GM18907 (cell line): ENCODE data around the gene CAPN8.
"Not testable (repeated sequence)": the region's sequence is repeated elsewhere in the genome, so short reads cannot be mapped to it uniquely, and the experiment has no call there.

Experiments used
- ATAC-seq: cut with Tn5 transposase; IDR thresholded peaks from one replicate; pipeline ENCODE4 v1.9.1; 2021; ENCODE audit warnings: mild to moderate bottlenecking, moderate library complexity; ENCODE audit not compliant: unreplicated experiment

Gene CAPN8

DNA sequence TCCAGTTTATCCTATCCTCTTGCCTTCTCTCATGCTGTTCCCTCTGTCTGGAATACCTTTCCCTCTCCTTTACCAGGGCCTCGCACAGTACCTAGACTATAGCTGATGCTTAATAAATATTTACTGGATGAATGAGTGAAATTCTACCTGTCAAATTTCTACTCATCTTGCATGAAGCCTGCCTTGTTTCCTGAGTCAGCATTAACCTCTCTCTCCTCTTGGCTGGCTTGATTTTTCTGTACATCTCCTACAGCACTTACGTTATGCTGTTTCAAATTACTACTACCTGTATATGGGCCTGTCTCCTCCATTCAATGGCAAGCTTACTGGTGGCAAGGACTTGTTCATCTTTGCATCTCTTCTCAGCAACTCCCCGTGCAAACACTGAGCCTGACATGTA, 130.8 kb downstream of the CAPN8 start:
- no peak for ATAC-seq

DNA sequence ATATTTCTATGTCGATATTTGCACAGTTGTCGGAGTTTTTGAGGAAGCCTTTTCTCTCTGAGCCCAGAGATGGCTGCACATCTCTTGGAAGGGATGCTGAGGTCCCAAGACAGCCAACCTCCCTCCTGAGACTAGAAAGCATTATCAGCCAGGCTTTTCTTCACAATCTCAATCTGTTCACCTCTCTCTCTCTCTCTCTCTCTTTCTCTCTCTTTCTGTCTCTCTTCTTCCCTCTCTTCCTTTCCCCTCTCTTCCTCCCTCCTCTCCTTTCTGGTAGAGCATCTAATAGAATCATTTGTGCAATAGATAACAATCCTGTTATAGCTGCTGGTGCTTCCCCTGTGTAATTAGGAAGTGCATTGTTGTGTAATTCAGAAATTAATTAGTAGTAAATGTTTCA, 131.8 kb downstream of the CAPN8 start:
- ATAC-seq = no peak

DNA sequence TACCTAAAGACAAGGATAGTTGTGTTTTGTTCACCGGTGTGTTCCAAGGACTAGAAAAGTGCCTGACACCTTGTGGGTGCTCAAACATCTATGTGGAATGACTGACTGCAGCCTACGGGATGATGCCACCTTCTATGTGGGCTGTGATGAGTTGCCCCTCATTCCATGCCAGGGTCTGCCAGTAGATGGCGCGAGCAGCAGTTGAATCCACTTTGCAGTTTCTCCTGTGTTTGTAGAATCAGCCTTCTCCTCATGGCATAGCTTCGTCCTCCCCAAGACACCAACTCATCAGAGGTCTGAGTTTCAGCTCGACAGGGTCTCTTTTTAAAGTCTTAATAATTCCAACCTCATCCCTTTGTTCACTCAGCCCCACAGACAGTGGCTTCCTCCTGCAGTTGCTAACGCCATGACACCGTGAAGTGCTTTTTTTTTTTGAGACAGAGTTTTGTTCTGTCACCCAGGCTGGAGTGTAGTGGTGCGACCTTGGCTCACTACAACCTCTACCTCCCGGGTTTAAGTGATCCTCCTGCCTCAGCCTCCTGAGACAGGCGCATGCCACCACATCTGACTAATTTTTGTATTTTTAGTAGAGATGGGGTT, 133.7 kb downstream of the CAPN8 start:
- ATAC-seq = peak; percentile 61

DNA sequence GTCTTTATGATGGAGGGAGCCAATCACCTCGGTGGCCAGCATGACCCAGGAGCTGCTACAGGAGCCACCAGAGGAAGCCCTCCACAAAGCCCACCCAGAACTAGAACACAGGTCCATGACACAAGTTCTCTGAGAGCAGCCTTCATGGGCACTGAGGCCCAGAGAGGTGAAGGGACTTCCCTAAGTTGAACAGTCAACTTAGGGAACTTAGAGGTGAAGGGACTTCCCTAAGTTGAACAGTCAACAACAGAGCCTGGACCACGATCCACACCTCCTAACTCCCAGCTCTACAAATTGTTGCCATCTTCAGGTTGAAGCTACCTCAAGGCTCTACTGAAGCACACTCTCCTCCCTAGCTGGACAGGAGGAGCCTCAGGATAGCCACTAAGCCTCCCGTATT, 139.5 kb downstream of the CAPN8 start:
- no peak for ATAC-seq

DNA sequence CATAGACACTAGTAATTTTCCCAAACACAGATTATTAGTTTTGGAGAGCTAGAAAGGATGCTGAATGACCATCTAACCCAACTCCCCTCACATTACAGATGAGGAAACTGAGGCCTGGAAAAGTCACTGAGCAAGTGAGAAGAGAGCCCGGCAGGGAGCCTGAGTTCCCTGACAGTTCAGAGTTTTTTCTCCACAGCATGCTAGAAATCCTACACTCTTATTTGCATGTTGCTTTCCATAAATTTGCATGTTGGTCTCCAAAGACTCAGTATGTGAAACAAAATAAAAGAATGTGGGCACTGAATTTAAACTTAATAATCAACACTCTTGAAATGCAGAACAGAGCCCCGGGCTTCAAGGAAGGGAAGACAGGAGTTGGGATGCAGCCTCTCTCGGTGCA, 140.0 kb downstream of the CAPN8 start:
- no peak for ATAC-seq

DNA sequence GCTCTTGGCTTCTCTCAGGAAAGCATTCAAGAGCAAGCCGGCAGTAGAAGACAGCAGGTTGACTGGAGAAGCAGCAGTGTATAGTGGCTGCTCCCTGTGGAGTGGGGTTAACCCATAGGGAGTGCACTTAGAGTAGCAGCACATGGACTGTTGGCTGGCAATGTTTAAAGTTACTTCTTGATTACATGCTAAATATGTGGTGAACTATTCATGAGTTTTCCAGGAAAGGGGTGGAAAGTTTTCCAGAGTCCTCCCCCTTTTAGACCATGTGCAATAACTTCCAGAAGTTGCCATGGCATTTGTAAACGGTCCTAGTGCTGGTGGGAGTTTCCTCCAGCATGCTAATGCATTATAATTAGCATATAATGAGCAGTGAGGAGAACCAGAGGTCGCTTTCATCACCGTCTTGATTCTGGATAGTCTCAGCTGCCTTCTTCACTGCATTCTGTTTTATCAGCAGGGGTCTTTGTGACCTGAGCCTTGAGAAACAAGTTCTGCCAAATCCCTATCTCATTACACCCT, 140.5 kb downstream of the CAPN8 start:
- ATAC-seq = no peak

DNA sequence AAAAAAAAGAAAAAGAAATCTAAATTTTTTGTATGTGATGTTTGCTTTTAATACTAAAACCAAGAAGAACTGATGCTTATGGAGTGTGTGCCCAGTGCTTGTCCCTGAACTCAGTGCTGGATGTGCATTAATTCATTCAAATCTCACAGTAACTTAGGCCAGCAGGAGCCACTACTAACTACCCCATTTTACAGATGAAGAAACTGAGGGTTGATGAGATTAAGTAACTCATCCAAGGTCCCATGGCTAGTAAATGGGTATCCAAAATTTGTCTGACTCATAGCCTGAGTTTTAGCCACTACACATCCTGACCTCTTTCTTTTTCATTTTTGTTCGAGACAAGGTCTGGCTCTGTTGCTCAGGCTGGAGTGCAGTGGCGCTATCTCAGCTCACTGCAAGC, 144.4 kb downstream of the CAPN8 start:
- no peak for ATAC-seq

DNA sequence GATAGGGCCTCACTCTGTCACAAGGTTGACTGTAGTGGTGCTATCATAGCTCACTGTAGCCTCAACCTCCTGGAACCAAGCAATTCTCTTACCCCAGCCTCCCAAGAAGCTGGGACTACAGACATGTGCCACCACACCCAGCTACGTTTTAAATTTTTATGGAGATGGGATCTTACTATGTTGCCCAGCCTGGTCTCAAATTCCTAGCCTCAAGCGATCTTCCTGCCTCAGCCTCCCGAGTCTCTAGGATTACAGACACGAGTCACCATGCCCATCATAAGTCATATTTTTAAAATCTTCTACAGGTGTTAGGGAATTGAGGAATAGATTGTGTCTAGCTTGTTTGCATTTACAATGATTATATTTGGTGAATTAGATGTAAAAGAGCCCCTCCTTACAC, 145.3 kb downstream of the CAPN8 start:
- ATAC-seq = no peak

DNA sequence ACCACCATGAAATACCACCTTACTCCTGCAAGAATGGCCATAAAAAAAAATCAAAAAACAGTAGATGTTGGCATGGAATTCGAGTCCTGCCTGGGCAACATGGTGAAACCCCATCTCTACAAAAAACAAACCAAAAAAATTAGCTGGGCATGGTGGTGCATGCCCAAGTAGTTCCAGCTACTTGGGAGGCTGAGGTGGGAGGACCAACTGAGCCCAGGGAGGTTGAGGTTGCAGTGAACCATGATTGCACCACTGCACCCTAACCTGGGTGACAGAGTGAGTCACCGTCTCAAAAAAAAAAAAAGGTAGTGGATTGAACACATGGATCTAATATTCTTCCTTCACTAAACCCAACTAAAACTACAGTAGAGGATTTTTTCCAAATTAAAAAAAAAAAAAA, 146.4 kb downstream of the CAPN8 start:
- ATAC-seq = no peak

DNA sequence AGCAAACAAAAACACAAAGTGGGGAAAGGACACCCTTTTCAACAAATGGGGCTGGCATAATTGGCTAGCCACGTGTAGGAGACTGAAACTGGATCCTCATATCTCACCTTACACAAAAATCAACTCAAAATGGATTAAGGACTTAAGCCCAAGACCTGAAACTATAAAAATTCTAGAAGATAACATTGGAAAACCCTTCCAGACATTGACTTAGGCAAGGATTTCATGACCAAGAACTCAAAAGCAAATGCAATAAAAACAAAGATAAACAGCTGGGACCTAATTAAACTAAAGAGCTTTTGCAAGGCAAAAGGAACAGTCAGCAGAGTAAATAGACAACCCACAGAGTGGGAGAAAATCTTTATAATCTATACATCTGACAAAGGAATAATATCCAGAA, 146.9 kb downstream of the CAPN8 start:
- ATAC-seq = not testable (repeated sequence)

DNA sequence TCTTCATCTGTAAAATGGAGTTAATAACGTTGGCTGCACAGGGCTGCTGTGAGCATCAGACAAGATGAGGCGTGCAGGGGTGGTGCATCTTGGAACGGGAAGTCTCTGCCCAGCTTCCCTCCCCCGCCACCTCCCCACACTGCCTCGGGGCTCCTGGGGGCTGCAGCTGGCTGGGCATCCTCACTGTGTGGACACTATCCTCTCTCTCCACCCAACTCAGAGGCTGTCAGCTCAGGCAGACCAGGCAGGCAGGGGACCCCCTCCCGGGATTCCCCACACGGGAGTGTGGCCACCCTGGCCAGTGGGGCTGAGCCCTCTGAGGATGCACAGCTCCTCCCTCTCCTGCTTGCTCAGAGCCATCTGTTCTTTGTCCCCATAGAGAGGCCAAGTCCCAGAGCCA, 149.6 kb downstream of the CAPN8 start:
- no peak for ATAC-seq

DNA sequence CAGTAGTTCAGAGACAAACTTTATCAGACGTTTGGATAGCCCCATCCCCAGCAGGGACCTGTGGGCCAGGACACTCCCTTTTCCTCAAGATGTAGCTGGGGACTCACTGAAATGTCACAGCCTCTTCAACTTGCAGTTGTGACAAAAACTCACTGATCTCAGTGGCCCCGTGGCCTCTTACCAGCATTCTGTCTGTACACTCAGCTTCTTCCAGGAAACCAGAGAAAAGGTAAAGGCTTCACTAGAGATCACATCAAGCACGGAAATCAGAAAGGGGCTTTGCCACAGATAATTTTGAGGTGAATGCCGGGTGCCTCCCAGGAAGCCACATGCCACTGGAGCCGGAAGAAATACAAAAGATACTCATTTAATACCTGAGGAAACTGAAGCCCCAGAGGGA, 150.1 kb downstream of the CAPN8 start:
- ATAC-seq = no peak

DNA sequence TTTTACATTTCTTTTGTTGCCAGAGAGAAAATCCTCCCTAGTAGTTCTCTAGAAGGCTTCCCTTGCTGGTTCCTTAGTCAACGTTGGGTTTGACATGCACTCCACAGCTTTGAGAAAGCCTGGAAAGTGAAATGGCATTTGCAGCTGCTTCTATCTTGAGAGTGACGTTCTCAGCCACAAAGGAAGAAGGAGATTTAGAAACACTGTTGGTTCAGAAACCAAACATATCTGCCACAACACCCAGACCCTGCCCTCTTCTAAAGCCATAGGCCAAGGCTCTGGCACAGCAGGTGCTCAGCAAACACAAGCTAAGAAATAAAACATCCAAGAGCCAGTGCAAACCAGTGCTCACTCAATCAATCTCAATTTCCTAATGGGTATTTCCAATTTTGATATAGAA, 150.9 kb downstream of the CAPN8 start:
- no peak for ATAC-seq

DNA sequence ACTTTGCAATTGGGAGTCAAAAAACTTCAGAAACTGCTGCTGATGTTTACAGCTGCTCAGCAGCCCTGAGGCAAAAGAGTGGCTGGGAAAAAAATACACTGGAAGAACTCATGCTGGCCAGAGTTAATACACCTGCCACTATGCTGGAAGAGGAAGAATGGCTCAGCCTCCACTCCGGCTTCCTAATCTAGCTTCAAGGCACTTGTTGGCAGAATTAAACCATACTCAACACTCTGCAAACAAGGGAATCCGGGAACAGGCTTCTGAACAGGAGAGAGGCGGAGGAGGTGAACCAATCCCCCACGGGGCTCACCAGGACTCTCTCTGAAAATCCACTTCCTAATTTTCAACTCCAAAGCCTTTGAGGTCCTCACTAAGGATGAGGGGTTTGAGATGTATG, 152.2 kb downstream of the CAPN8 start:
- ATAC-seq = no peak

DNA sequence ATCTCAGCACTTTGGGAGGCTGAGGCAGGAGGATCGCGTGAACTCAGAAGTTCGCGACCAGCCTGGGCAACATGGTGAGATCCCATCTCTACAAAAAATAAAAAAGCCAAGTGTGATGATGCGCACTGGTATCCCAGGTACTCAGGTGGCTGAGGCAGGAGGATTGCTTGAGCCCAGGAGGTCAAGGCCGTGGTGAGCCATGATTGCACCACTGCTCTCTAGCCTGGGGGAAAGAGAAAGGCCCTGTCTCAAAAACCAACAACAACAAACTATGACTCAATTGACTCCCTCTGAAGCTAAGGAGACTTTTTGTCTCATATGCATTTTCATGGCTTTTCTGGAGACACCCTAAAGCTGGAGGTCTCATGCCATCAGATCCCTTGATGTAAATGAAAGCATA, 153.4 kb downstream of the CAPN8 start:
- no peak for ATAC-seq

DNA sequence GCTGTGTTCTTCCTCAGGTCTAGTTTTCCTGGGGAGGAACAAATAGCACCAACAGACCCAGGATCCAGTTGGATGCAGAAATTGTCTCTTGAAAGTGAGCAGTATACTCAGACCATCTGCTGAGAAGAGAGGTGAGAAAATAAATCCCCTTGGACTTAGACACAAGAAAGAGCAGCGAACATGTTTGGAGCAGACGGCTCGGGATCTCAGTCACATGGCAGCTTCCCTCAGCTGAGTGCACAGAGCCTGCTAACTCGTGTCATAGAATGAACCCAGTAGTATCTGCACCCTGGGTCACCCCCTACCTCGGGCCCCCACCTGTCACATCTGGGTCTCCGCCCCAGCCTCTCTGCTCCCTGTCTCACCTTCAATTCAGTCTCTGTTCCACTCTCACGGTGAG, 156.7 kb downstream of the CAPN8 start:
- ATAC-seq = no peak

DNA sequence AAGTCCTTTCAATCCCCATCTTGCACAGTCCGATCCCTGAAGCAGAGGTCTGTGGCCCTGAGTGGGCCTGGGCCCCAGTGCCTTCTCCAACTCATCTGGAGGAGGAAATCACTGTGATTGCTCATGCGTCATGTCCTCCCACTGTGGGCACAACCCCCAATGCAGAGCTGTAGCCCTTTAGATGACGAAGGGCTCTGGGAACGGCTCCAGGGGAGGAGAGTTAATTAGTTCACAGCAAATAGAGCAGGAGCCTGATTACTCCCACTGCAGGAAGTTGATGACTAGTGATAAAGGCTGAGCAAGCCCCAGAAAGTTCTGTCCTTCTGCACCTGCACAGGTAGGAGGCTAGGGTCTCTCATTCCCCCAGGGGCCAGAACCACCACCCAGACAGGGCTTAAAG, 160.8 kb downstream of the CAPN8 start:
- no peak for ATAC-seq

DNA sequence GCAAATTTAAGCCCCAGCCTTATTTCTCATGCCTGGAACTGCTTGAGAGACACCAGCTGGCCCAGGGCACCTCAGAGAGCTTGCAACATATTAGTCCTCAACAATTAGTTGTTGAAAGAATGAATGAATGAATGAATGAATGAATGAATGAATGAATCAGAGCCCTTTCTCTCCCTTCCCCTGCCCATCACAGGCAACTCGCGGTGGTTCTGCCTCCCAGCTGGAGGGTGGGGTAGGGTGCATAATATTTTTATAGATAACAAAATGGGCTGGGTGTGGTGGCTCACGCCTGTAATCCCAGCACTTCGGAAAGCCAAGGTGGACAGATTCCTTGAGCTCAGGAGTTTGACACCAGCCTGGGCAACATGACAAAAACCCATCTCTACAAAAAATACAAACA, 162.2 kb downstream of the CAPN8 start:
- ATAC-seq = no peak

DNA sequence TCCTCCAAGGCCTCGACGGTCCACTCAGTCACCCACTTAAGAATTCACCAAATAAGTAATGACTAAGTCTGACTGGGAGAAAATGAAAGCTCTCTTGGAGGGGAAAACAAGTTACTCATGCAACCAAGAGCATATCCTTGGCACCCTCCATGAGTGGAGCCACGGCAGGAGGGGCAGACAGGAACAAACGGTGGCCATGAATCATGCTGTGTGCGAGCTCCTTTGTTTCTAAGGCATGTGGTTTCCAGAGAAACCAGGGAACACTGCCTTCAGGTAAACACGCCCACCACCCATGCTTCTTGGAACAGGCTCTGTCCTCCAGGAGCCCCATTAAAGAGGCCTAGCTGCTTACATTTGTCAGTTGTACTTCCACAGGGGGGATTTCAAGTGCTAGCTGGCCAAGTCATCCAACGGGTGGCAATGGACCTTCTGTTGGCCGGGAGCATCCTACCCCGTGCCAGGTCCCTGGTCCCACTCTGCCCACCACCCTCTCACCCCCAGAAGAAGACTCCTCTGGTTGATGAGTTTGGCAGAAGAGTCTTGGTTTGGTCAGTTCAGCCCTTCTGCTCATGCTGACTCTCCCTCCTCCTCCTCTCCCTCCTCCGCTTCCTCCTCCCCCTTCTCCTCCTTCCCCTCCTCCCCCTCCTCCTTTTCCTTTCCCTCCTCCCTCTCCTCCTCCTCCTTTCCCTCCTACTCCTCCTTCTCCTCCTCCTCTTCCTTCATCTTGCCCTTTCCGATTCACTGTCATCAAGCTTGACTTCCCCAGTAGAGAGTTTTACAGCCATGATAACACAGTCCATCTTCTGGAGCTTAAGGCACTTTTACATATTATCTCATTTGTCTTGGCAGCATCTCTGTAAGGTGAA, 164.7 kb downstream of the CAPN8 start:
- ATAC-seq = no peak

DNA sequence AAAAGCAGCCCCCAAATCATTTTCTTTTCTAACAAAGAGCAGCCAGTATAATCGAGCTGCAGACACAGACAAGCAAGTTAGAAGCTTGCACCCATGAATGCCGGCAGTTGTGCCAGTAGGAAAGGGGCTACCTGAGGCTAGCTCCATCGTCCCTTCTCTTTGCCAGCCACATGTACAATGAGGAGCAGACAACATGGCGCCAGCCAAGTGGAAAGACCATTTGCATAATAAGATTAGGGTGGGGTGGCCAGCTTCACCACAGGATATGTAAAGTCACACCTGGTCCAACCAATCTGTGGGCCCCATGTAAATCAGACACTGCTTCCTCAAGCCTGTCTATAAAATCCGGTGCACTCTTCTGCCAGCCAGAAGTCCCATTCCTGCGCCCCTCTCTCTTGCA, 168.6 kb downstream of the CAPN8 start:
- no peak for ATAC-seq

DNA sequence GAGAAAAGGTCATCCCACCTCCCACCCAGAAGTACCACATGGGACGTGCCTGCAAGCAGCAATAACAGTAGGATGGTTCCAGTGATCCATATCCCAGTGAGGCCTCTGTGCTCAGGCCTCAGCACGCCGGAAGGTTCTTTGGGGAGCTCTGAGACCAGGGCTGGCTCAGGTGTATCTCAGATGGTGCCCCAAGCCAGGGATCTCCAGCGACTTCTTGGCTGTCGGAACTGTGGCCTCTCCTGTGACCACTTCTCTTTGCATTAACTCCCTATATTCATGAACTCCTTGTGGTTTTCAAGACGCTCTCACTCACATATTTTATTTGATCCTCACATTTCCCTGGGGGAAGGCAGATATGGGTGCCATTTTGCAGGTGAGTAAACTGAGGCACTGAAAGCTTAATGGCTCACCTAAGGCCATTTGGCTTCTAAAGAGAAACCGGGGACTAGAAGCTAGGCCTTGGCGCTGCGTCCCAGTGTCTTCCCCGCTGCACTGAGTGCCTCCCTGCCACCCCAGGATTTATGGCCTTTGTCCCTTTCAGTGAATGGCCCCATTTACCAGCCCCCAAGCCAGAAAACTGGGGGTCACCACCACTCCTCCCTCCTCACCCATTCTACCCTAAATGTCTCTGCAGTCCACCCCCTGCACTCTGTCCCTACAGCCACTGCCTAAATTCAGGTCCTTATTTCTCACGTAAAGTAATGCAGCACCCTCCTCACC, 170.4 kb downstream of the CAPN8 start:
- ATAC-seq = no peak

DNA sequence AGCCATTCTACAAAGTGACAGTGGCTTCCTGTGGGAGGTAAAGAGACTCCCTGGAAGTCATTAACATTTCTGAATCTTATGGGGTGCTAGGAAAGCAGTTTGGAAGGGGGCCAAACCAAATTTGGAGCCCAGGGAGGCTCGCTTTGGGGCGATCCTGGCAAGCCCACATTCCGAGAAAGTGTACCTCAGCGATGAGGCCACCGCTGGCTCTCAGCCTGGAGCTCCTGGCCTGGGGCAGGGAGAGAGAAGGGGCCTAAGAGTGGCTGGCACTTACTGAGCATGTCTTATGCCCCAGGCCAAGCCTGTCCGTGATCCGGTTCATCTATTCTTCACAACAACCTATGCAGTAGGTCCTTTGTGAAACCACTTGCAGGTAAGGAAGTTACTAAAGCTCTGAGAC, 173.5 kb downstream of the CAPN8 start:
- no peak for ATAC-seq
